ENCODE results near the gene ZNRD2.

ZNRD2 gene

DNA sequence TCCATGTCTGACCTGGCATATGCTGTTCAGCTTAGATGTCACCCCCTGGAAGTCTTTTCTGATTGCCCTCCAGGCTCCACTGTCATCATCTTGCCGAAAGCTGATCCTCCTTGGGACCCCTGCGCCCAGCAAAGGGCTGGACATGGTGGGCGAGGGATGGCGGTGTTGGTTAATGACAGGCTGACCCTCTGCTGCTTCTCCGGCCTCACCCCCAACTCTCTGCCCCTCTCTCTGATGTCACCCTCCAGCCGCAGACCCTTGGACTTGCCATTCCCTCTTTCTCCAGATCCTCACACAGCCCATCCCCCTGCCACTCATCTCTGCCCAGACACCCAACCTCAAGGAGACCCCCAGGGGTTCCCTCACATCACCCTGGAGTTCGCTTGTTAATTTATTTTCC is 7.9 kb downstream of the ZNRD2 start:
- Histone ChIP-seq H3K4me1 (ENCODE audit: control insufficient read depth in 1 of 2, insufficient read depth in 2 of 2, low read length in 2 of 2) (peaks cover 21 to 42% of the 10 kb centered on the region in 2 donors), H3K36me3 (ENCODE audit: control insufficient read depth in 1 of 2, insufficient read depth in 2 of 2, low read length in 2 of 2) (peaks cover 24 to 31% of the 10 kb centered on the region in 2 donors), H3K27ac (ENCODE audit: low read length) (peak overlapping the region; percentile 94), H3K27me3 (ENCODE audit: low read depth, low read length) (no peaks in the 10 kb centered on the region), H3K9me3 (ENCODE audit: control insufficient read depth in 1 of 2, low read length in 2 of 2) (no peaks in the 10 kb centered on the region), H3K4me3 (ENCODE audit: low read depth in 1 of 2, low read length in 2 of 2) (peak overlapping the region; percentile 76 to 95)

DNA sequence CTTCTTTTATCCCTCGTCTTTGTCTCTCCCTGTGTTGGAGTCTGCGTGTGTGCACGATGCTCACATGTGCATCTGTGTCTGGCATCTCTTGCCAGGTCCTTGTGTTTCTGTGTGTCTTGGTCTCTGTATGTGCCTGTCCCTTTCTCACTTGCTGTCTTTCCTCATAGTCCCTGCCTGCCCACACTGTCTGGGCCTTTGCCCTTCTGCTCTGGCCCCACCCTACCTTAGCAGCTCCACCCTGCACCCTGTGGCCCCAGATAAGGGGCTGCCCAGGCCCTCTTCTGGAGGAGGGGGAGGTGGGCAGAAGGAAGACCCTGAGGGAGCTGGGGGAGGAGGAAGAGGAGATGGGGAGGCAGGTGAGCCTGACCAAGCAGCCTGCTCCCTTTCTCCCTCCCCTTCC is 8.4 kb downstream of the ZNRD2 start:
- Histone ChIP-seq H3K4me3 (ENCODE audit: low read depth in 1 of 2, low read length in 2 of 2) (peak overlapping the region in 1 of 2 donors; percentile 95), H3K36me3 (ENCODE audit: control insufficient read depth in 1 of 2, insufficient read depth in 2 of 2, low read length in 2 of 2) (peaks cover 24 to 31% of the 10 kb centered on the region in 2 donors), H3K9me3 (ENCODE audit: control insufficient read depth in 1 of 2, low read length in 2 of 2) (no peaks in the 10 kb centered on the region), H3K27ac (ENCODE audit: low read length) (no peak overlapping the region), H3K27me3 (ENCODE audit: low read depth, low read length) (no peaks in the 10 kb centered on the region), H3K4me1 (ENCODE audit: control insufficient read depth in 1 of 2, insufficient read depth in 2 of 2, low read length in 2 of 2) (peaks cover 21 to 37% of the 10 kb centered on the region in 2 donors)

DNA sequence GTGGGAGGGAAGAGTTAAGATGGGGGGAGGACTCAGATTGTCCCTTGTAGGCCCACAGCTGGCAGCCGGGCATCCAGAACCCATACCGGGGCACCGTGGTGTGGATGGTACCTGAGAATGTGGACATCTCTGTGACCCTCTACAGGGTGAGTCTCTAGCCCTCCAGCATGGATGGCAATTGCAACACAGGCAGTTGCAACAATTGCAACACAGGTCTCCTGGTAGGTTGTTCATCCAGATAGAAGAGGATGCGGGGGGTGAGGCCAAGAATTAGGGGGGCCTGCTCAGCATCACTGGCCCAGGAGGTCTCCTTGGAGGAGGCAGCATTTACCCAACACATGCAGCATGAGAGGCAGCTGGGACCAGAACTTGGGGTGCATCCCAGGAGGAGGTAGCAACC is 9.0 kb downstream of the ZNRD2 start:
- Histone ChIP-seq H3K4me3 (ENCODE audit: low read depth in 1 of 2, low read length in 2 of 2) (no peak overlapping the region), H3K36me3 (ENCODE audit: control insufficient read depth in 1 of 2, insufficient read depth in 2 of 2, low read length in 2 of 2) (peaks cover 24 to 31% of the 10 kb centered on the region in 2 donors), H3K4me1 (ENCODE audit: control insufficient read depth in 1 of 2, insufficient read depth in 2 of 2, low read length in 2 of 2) (peaks cover 21 to 38% of the 10 kb centered on the region in 2 donors), H3K9me3 (ENCODE audit: control insufficient read depth in 1 of 2, low read length in 2 of 2) (no peaks in the 10 kb centered on the region), H3K27ac (ENCODE audit: low read length) (no peak overlapping the region), H3K27me3 (ENCODE audit: low read depth, low read length) (no peaks in the 10 kb centered on the region)

DNA sequence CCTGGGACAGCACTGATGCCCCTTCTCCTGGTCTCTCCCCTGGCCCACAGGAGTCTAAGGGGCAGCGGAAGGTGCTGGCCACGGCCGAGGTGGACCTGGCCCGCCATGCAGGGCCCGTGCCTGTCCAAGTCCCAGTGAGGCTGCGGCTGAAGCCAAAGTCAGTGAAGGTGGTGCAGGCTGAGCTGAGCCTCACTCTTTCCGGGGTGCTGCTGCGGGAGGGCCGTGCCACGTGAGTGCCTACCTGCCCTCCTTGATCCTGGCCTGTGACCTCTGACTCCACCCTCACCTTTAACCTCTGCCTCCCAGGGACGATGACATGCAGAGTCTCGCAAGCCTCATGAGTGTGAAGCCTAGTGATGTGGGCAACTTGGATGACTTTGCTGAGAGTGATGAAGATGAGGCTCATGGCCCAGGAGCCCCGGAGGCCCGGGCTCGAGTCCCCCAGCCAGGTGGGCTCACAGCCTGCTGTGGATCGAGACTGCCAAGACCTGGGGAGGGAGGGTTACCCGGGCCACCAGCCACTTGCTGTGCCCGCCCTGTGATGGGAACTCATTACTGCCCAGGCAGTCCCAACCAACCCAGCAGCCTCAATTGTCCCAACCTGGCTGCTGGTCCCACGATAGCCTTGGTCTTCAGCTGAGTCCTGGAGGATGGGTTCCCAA is 9.9 kb downstream of the ZNRD2 start:
- Histone ChIP-seq H3K9me3 (ENCODE audit: control insufficient read depth in 1 of 2, low read length in 2 of 2) (no peaks in the 10 kb centered on the region), H3K4me1 (ENCODE audit: control insufficient read depth in 1 of 2, insufficient read depth in 2 of 2, low read length in 2 of 2) (peaks cover 20 to 38% of the 10 kb centered on the region in 2 donors), H3K27ac (ENCODE audit: low read length) (no peak overlapping the region), H3K27me3 (ENCODE audit: low read depth, low read length) (no peaks in the 10 kb centered on the region), H3K4me3 (ENCODE audit: low read depth in 1 of 2, low read length in 2 of 2) (no peak overlapping the region), H3K36me3 (ENCODE audit: control insufficient read depth in 1 of 2, insufficient read depth in 2 of 2, low read length in 2 of 2) (peaks cover 24 to 31% of the 10 kb centered on the region in 2 donors)

DNA sequence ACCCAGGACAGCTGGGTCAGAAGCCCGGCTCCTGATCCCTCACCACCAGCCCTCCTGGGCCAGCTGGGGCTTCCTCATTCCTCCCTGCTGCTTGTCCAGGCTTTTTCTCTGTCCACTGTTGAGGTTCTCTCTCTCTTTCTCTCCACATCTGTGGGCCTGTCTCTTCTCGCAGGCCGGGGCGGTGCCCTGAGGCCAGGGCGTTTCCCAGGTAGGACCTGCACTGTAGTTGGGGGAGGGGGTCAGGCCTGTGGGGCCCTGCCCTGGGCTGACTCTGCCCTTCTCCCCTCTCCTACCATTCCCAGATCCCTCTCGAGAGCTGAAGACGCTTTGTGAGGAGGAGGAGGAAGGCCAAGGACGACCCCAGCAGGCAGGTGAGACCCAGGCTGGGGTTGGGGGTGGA is 10.5 kb downstream of the ZNRD2 start:
- no peaks in the 10 kb centered on the region for H3K27me3 ChIP-seq (ENCODE audit: low read depth, low read length)
- no peak overlapping the region for H3K27ac ChIP-seq (ENCODE audit: low read length)
- peaks cover 18 to 40% of the 10 kb centered on the region in 2 donors for H3K4me1 ChIP-seq (ENCODE audit: control insufficient read depth in 1 of 2, insufficient read depth in 2 of 2, low read length in 2 of 2)
- H3K4me3 ChIP-seq (ENCODE audit: low read depth in 1 of 2, low read length in 2 of 2): no peak overlapping the region
- no peaks in the 10 kb centered on the region for H3K9me3 ChIP-seq (ENCODE audit: control insufficient read depth in 1 of 2, low read length in 2 of 2)
- peaks cover 26 to 36% of the 10 kb centered on the region in 2 donors for H3K36me3 ChIP-seq (ENCODE audit: control insufficient read depth in 1 of 2, insufficient read depth in 2 of 2, low read length in 2 of 2)

DNA sequence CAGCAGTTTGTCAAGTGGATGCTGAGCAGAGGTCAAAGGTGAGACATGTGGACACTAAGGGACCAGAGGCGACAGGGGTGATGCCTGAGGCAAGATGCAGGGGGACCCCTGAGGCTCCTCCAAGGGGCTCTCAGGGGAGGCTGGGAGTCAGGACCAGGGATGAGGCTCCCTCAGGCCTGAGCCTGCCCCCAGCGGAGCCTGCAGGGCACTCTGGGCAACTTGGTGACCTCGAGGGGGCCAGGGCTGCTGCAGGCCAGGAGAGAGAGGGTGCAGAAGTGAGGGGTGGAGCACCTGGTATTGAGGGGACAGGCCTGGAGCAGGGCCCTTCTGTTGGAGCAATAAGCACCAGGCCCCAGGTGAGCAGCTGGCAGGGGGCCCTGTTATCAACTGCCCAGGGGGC is 11.7 kb downstream of the ZNRD2 start:
- Histone ChIP-seq H3K36me3 (ENCODE audit: control insufficient read depth in 1 of 2, insufficient read depth in 2 of 2, low read length in 2 of 2) (peaks cover 33 to 44% of the 10 kb centered on the region in 2 donors), H3K9me3 (ENCODE audit: control insufficient read depth in 1 of 2, low read length in 2 of 2) (no peaks in the 10 kb centered on the region), H3K4me1 (ENCODE audit: control insufficient read depth in 1 of 2, insufficient read depth in 2 of 2, low read length in 2 of 2) (peaks cover 21 to 49% of the 10 kb centered on the region in 2 donors), H3K27me3 (ENCODE audit: low read depth, low read length) (no peaks in the 10 kb centered on the region), H3K27ac (ENCODE audit: low read length) (no peak overlapping the region), H3K4me3 (ENCODE audit: low read depth in 1 of 2, low read length in 2 of 2) (no peak overlapping the region)

DNA sequence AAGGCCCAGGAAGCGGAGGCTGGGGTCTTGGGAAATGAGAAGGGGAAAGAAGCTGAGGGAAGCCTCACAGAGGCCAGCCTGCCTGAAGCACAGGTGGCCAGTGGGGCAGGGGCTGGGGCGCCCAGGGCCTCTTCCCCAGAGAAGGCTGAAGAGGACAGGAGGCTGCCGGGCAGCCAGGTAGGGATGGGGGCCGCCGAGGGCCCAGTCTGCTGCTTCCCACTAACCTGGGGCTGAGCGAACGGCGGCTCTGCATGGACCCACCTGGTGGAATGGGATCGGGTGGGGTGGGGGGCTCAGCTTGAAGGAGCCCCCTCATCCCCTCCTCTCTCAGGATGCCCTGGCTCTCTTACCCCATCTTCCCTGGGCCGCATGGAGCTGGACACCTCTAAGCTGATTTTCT is 13.3 kb downstream of the ZNRD2 start:
- peaks cover 31 to 44% of the 10 kb centered on the region in 2 donors for H3K36me3 ChIP-seq (ENCODE audit: control insufficient read depth in 1 of 2, insufficient read depth in 2 of 2, low read length in 2 of 2)
- no peaks in the 10 kb centered on the region for H3K9me3 ChIP-seq (ENCODE audit: control insufficient read depth in 1 of 2, low read length in 2 of 2)
- H3K4me3 ChIP-seq (ENCODE audit: low read depth in 1 of 2, low read length in 2 of 2): no peak overlapping the region
- no peaks in the 10 kb centered on the region for H3K27me3 ChIP-seq (ENCODE audit: low read depth, low read length)
- peaks cover 18 to 49% of the 10 kb centered on the region in 2 donors for H3K4me1 ChIP-seq (ENCODE audit: control insufficient read depth in 1 of 2, insufficient read depth in 2 of 2, low read length in 2 of 2)
- H3K27ac ChIP-seq (ENCODE audit: low read length): no peak overlapping the region

DNA sequence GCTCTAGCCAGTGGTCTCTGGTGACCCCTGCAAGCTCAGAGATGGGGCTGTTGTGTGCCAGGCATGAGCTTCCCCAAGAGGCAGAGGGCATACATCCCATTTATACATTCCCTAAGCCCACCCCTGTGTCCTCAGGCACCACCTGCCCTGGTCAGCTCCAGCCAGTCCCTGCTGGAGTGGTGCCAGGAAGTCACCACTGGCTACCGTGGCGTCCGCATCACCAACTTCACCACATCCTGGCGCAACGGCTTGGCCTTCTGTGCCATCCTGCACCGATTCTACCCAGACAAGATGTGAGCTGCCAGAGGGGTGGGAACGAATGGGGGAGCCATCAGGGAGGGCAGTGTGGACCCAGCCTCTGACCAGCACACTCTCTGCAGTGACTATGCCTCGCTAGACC is 13.8 kb downstream of the ZNRD2 start:
- Histone ChIP-seq H3K27ac (ENCODE audit: low read length) (no peak overlapping the region), H3K9me3 (ENCODE audit: control insufficient read depth in 1 of 2, low read length in 2 of 2) (no peaks in the 10 kb centered on the region), H3K36me3 (ENCODE audit: control insufficient read depth in 1 of 2, insufficient read depth in 2 of 2, low read length in 2 of 2) (peaks cover 28 to 44% of the 10 kb centered on the region in 2 donors), H3K27me3 (ENCODE audit: low read depth, low read length) (no peaks in the 10 kb centered on the region), H3K4me1 (ENCODE audit: control insufficient read depth in 1 of 2, insufficient read depth in 2 of 2, low read length in 2 of 2) (peaks cover 16 to 47% of the 10 kb centered on the region in 2 donors), H3K4me3 (ENCODE audit: low read depth in 1 of 2, low read length in 2 of 2) (no peak overlapping the region)

DNA sequence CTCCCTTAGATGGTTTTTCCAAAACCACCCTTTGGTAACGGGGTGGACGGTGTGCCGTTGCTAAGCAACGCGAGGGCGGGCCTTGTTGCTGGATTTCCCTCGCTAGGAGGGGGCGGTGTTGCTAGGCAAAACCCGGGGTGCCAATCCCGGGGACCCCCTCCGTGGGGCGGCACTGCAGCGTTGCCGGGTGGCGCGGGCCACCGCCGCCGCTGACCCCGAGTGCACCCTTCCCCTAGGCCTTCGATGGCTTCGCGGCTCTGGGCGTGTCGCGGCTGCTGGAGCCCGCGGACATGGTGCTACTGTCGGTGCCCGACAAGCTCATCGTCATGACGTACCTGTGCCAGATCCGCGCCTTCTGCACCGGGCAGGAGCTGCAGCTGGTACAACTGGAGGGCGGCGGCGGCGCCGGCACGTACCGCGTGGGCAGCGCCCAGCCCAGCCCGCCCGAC is 14.5 kb downstream of the ZNRD2 start:
- Histone ChIP-seq H3K4me3 (ENCODE audit: low read depth in 1 of 2, low read length in 2 of 2) (no peak overlapping the region), H3K4me1 (ENCODE audit: control insufficient read depth in 1 of 2, insufficient read depth in 2 of 2, low read length in 2 of 2) (peaks cover 16 to 53% of the 10 kb centered on the region in 2 donors), H3K9me3 (ENCODE audit: control insufficient read depth in 1 of 2, low read length in 2 of 2) (no peaks in the 10 kb centered on the region), H3K27me3 (ENCODE audit: low read depth, low read length) (no peaks in the 10 kb centered on the region), H3K36me3 (ENCODE audit: control insufficient read depth in 1 of 2, insufficient read depth in 2 of 2, low read length in 2 of 2) (peaks cover 27 to 40% of the 10 kb centered on the region in 2 donors), H3K27ac (ENCODE audit: low read length) (no peak overlapping the region)

DNA sequence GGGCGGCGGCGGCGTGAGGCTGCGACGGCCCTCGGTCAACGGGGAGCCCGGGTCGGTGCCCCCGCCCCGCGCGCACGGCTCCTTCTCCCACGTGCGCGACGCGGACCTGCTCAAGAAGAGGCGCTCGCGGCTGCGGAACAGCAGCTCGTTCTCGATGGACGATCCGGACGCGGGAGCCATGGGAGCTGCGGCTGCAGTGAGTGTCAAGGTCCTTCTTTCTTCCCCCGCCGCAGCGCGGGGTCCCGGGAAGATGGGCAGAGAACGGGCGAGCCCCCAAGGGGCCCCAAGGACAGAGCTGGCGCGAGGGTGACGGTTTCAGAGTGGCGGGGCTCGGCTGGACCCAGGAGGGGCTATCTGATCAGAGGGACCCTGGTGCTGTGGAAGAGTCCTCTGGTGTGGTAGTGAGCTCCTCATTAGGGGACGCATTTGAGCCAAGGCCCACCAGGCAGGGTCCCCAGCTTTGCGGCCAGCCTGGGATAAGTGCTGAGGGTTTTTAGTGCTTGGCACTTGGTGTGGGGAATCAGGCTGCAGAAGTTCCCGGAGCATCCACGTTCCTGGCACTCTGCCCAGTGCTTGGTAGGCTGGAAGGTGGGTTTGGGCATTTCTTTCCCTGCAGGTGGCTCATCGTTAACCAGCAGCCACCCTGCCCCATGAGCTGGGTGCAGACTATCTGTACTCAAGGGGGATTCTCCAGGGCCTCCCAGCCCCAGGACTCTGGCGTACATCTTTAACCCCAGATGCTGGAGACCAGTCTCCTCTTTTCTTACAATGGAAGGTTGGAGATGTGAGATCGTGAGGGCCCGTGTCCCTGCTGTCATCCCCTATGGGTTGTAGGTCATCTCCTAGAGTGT is 15.3 kb downstream of the ZNRD2 start:
- Histone ChIP-seq H3K27ac (ENCODE audit: low read length) (no peak overlapping the region), H3K4me3 (ENCODE audit: low read depth in 1 of 2, low read length in 2 of 2) (no peak overlapping the region), H3K4me1 (ENCODE audit: control insufficient read depth in 1 of 2, insufficient read depth in 2 of 2, low read length in 2 of 2) (peaks cover 16 to 60% of the 10 kb centered on the region in 2 donors), H3K27me3 (ENCODE audit: low read depth, low read length) (no peaks in the 10 kb centered on the region), H3K36me3 (ENCODE audit: control insufficient read depth in 1 of 2, insufficient read depth in 2 of 2, low read length in 2 of 2) (peaks cover 22 to 40% of the 10 kb centered on the region in 2 donors), H3K9me3 (ENCODE audit: control insufficient read depth in 1 of 2, low read length in 2 of 2) (no peaks in the 10 kb centered on the region)

DNA sequence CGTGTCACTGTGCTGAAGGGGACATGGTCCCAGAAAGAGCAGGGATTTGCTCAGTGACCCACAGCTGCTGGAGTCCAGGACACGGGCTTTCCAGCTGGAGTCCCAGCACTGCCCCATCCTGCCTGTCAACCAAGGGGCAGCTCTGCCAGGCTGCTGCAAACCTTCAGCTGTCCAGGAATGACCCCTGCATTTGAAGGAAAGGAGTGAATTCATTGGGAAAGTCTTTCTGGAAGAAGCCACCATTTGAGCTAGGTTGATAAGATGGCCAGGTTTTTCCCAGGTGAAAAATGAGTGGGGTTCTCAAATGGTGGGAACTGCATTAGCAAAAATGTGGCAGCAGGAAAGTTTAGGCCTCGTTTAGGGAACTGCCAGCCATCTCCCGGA is 16.0 kb downstream of the ZNRD2 start:
- H3K4me1 ChIP-seq (ENCODE audit: control insufficient read depth in 1 of 2, insufficient read depth in 2 of 2, low read length in 2 of 2): peaks cover 16 to 60% of the 10 kb centered on the region in 2 donors

More for the DNA sequence above, 16.0 kb downstream of the ZNRD2 start:
- Histone ChIP-seq H3K36me3 (ENCODE audit: control insufficient read depth in 1 of 2, insufficient read depth in 2 of 2, low read length in 2 of 2) (peaks cover 19 to 36% of the 10 kb centered on the region in 2 donors), H3K27me3 (ENCODE audit: low read depth, low read length) (no peaks in the 10 kb centered on the region), H3K27ac (ENCODE audit: low read length) (no peak overlapping the region), H3K9me3 (ENCODE audit: control insufficient read depth in 1 of 2, low read length in 2 of 2) (no peaks in the 10 kb centered on the region), H3K4me3 (ENCODE audit: low read depth in 1 of 2, low read length in 2 of 2) (no peak overlapping the region)
